ENCODE results near the gene KLHL14.

- no peak for TF ChIP-seq POLR2A (IDR thresholded peaks at IDR 0.05; ENCODE audit: low read length)
- TF ChIP-seq GATA1 (IDR thresholded peaks at IDR 0.05; ENCODE audit: low read depth, low read length) = no peak
Measured at GRCh38 chr18:32759611-32760167, 13.1 kb downstream of the KLHL14 start.
